ENCODE data around the gene DGAT2L6.

GRCh38 chrX:70208479-70208878 lies 31.2 kb downstream of the DGAT2L6 start:
- TF ChIP-seq POLR2AphosphoS5 (IDR thresholded peaks at IDR 0.05; ENCODE audit: low read depth): no peak
- no peak for TF ChIP-seq CTCF (conservative IDR thresholded peaks at IDR 0.05; ENCODE audit: low read depth in 2 of 2)
- no peak for TF ChIP-seq REST (IDR thresholded peaks at IDR 0.05; ENCODE audit: unreplicated experiment)
- TF ChIP-seq EZH2phosphoT487 (IDR thresholded peaks at IDR 0.05; ENCODE audit: unreplicated experiment): no peak
- no peak for TF ChIP-seq EZH2 (IDR thresholded peaks at IDR 0.05; ENCODE audit: low read depth, unreplicated experiment)
- no peak for TF ChIP-seq ETS1 (IDR thresholded peaks at IDR 0.05)
- no peak for TF ChIP-seq ZNF114 (CRISPR knock-in tag; IDR thresholded peaks at IDR 0.05)

All from GM23338 (cell line).